Measurements from ENCODE around the gene TMEM50A. TPM values are rescaled to one million over a fixed set of nuclear protein-coding genes. Genes with fewer than 3 reads are reported as not detected.
"Not testable (repeated sequence)": the region's sequence is repeated elsewhere in the genome, so short reads cannot be mapped to it uniquely, and the experiment has no call there.

TMEM50A gene
- total RNA-seq, 4 donors from 2014 or later: 81.1 to 130 (median 96.6) TPM

DNA sequence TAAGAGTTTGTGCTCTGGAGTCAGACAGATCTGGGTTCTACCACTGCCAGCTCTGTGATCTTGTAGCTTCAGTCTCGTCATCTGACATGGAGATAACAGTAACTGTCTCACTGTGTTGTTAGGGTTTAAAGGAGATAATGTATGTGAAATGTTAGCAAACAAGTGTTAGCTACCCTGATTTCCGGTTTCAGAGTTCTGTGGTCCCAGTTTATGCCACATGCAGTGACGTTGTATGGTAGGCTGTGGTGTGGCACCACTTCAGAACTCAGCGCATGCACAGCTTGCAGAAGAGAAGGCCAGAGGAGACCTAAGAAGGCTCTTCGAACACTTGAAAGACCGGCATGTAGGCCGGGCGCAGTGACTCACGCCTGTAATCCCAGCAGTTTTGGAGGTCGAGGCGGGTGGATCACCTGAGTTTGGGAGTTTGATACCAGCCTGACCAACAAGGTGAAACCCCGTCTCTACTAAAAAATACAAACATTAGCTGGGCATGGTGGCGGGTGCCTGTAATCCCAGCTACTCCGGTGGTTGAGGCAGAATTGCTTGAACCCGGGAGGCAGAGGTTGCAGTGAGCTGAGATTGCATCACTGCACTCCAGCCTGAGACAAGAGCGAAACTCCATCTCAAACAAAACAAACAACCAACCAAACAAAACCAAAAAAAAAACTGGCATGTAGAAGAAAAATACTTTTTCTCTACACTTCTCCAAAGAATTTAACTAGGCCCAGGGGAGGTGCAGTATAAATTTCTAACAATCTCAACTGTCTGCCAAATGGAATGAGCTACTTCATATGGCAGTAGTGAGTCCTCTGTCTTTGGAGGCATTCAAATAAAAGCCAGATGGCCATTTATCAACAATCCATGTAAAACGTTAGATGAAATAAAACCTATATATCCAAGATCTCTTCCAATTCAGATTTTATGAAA lies 10.0 kb upstream of the TMEM50A start:
- not testable (repeated sequence) for DNase-seq (ENCODE audit: low spot score); ATAC-seq (ENCODE audit: low FRiP score)

DNA sequence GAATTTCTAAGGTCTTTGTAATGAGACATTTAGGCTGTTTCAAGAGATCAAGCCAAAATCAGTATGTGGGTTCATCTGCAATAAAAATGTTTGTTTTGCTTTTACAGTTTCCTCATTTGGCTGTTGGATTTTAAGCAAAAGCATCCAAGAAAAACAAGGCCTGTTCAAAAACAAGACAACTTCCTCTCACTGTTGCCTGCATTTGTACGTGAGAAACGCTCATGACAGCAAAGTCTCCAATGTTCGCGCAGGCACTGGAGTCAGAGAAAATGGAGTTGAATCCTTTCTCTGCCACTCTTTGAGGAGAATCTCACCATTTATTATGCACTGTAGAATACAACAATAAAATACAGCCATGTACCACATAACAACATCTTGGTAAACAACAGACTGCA lies 9.3 kb upstream of the TMEM50A start:
- not testable (repeated sequence) for DNase-seq (ENCODE audit: low spot score); ATAC-seq (ENCODE audit: low FRiP score)

DNA sequence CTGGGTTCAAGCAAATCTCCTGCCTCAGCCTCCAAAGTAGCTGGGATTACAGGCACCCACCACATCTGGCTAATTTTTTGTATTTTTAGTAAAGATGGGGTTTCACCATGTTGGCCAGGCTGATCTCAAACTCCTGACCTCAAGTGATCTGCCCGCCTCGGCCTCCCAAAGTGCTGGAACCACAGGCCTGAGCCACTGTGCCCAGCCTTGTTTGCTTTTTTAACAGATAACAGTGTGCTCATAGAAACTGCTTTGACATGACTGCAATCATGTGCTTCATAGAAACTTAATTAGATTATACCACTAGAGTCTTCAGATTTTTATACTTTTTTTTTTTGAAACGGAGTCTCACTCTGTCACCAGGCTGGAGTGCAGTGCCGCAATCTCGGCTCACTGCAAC lies 8.8 kb upstream of the TMEM50A start:
- not testable (repeated sequence) for DNase-seq (ENCODE audit: low spot score); ATAC-seq (ENCODE audit: low FRiP score)

DNA sequence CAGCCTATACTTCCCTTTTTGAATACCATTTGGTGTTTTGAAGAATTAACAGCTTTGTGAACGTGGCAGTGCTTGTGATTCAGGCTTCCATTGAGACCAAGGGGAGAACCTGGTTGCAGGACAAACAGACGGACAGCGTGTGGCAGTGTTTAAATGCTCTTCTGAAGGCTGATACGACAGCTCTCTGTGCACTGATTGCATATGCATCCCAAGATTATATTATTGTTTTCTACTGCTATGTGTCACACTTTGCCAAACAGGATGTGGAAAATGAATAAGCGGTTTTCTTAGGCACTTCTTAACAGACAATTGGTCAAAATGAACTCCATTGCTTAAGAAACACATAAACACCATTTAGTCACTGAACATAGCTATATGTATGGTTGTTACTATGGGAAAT lies 8.2 kb upstream of the TMEM50A start:
- peak; percentile 57 for ATAC-seq (ENCODE audit: low FRiP score)
- not testable (repeated sequence) for DNase-seq (ENCODE audit: low spot score)

DNA sequence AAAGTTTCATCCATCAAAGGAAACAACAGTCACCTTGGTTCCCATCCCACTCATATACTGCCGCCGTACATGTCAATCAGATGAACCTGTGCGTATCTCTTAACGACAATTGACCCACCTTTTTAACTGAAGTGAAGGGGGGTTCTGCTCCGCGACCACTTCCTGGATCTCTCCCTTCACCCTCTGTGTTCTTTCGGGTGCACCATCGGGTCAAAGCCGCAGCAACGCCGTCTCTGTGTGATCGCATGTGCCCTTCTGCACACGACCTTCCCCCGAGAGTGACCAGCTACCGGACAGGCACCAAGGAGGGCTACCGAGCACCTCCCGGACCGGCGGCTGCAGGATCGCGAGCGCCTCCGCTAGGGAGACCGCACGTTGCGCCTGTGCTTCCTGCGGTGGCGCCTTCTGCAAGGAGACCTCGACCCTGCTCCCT lies 1.2 kb upstream of the TMEM50A start:
- not testable (repeated sequence) for DNase-seq (ENCODE audit: low spot score)
- peak; percentile 19 for ATAC-seq (ENCODE audit: low FRiP score)

DNA sequence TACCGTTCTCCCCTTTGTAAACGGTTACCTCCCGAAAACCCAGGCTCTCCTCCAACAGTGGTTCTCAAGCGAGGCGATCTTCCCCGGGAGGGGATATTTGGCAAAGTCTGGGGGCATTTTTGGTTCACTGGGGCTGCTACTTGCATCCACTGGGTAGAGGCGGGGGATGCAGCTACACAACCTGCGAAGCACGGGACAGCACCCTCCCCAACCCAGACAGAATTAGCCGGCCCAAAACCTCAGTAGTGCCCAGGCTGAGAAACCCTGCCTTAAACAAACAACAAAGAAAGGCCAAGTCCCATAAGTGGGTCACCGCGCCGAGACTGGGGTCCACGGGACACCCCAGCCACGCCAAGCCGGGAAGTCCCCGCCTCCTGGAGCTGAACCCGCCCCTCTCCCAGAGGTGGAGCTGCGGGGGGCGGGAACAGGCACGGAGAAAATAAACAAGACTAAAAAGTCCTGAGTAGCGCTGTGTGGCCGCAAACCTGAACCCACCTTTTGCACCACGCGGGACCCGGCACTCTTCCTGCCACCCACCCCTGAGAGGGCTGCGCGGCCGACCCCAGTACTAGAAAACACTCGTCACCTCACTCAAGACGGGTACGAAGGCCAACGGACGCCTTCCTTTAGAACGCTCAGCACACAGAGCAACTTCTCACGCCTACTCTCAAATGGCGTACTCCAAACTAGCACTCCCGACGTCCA lies 499 bp upstream of the TMEM50A start:
- DNase-seq (ENCODE audit: low spot score): not testable (repeated sequence)

DNA sequence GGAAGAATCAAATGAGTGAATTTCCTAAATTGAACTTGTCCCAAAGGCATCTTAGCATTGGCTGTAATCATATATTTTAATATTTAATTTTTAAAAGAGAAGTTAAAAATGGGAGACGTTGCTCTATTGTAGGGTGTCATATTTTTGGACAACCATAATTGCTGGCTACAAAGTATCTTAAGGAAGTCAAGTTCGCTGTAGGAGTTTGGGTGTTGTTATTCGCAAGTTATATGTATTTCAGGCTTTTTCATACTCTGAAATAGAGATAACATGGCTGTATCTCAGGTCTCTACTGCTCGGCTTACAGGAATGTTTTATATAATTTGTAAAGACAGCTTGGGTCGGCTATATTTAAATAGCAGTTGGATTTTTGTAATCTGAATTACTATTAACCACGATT lies 852 bp downstream of the TMEM50A start:
- TF ChIP-seq, protein P1, sequence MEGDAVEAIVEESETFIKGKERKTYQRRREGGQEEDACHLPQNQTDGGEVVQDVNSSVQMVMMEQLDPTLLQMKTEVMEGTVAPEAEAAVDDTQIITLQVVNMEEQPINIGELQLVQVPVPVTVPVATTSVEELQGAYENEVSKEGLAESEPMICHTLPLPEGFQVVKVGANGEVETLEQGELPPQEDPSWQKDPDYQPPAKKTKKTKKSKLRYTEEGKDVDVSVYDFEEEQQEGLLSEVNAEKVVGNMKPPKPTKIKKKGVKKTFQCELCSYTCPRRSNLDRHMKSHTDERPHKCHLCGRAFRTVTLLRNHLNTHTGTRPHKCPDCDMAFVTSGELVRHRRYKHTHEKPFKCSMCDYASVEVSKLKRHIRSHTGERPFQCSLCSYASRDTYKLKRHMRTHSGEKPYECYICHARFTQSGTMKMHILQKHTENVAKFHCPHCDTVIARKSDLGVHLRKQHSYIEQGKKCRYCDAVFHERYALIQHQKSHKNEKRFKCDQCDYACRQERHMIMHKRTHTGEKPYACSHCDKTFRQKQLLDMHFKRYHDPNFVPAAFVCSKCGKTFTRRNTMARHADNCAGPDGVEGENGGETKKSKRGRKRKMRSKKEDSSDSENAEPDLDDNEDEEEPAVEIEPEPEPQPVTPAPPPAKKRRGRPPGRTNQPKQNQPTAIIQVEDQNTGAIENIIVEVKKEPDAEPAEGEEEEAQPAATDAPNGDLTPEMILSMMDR (IDR thresholded peaks at IDR 0.05): no peak
- DNase-seq (ENCODE audit: low spot score) (no peak), ATAC-seq (ENCODE audit: low FRiP score) (no peak)

More for the DNA sequence above, 499 bp upstream of the TMEM50A start:
- peak; percentile 84 for ATAC-seq (ENCODE audit: low FRiP score)

DNA sequence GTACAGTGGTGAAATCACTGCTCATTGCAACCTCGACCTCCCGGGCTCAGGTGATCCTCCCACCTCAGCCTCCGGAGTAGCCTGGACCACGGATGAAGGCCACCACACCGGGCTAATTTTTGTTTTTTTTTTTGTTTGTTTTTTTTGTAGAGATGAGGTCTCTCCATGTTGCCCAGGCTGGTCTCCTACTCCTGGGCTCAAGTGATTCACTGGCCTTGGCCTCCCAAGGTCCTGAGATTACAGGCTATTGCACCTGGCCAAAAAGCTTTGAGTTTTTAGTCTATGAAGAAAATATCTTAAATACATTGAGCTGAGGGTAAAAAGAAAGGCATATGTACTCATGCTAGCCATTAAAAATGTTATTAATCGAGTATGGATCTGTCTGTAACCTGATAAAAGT lies 3.6 kb downstream of the TMEM50A start:
- TF ChIP-seq, protein P1 (IDR thresholded peaks at IDR 0.05): no peak
- ATAC-seq (ENCODE audit: low FRiP score) (no peak), DNase-seq (ENCODE audit: low spot score) (no peak)

DNA sequence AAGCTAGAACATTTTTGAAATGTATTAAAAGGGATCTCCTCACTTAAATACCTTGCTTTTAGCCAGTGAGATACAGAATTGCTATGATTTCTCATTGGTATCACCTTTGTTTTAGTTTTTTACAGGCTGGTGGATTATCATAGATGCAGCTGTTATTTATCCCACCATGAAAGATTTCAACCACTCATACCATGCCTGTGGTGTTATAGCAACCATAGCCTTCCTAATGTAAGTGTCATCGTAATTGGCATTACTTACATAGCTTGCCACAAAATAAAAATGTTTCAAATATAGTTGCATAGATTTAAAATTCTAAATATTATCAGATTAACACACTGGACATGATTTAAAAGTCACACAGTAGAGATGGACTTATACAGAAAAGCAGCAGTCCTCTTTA lies 4.7 kb downstream of the TMEM50A start:
- ATAC-seq (ENCODE audit: low FRiP score) (no peak), DNase-seq (ENCODE audit: low spot score) (no peak)
- TF ChIP-seq, protein P1 (IDR thresholded peaks at IDR 0.05): no peak

DNA sequence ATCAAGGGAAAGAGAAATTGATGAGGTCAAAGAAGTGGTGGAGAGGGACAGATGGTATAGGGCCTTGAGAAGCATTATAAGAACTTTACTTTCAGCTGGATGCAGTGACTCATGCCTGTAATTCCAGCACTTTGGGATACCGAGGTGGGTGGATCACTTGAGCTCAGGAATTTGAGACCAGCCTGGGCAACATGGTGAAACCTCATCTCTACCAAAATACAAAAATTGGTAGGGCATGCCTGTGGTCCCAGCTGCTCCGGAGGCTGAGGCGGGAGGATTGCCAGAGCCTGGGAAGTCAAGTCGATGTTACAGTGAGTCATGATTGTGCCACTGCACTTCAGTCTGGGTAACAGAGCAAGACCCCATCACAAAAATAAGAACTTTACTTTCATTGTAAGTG lies 5.7 kb downstream of the TMEM50A start:
- TF ChIP-seq, protein P1 (IDR thresholded peaks at IDR 0.05): no peak
- ATAC-seq (ENCODE audit: low FRiP score) (no peak), DNase-seq (ENCODE audit: low spot score) (no peak)

Measured in omental fat pad (tissue), 4 donors.